ENCODE results near the gene FRAT1.

FRAT1 gene

DNA sequence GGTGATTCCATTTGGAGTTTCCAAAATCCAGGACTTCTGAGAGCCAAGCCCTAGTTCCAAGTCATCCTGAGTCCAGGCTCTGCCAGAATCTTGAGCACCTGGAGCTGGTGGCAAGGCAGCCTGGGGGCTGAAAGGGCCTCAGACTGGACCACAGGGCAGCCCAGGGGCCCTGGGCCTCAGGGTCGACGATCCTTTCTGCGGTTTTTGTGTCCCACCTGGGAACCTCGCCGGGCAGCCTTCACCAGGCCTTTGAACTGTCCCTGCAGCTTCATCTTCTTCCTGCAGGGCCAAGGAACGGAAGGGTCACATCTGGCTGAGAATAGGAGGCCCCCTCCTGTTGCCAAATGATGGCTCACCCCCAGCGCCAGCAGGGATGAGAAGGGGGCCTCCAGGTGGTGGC lies 37.8 kb downstream of the FRAT1 start:
- no peak overlapping the region for H2BK12ac ChIP-seq (ENCODE audit: low read length)
- no peak overlapping the region for H3K4me2 ChIP-seq (ENCODE audit: low read length)
- H3K79me2 ChIP-seq (ENCODE audit: control insufficient read depth, insufficient read depth, low read length, poor library complexity): no peaks in the 10 kb centered on the region
- H4K8ac ChIP-seq (ENCODE audit: low read depth, low read length): no peak overlapping the region
- no peak overlapping the region for H4K12ac ChIP-seq (ENCODE audit: low read depth, low read length)
- H3K14ac ChIP-seq (ENCODE audit: low read length): no peak overlapping the region
- no peak overlapping the region for H3K18ac ChIP-seq (ENCODE audit: low read length)
- H3K4me1 ChIP-seq (ENCODE audit: control insufficient read depth in 1 of 2, insufficient read depth in 2 of 2, low read length in 2 of 2): no peaks in the 10 kb centered on the region
- no peak overlapping the region for H3K4me3 ChIP-seq (ENCODE audit: low read depth, low read length)
- H3K27me3 ChIP-seq (ENCODE audit: insufficient read depth, low read length): no peaks in the 10 kb centered on the region
- H3K79me1 ChIP-seq (ENCODE audit: low read length): no peaks in the 10 kb centered on the region
- H3K27ac ChIP-seq (ENCODE audit: low read depth, low read length): no peak overlapping the region
- no peaks in the 10 kb centered on the region for H3K9me3 ChIP-seq (ENCODE audit: insufficient read depth, low read depth, low read length)
- H2AK5ac ChIP-seq (ENCODE audit: low read length): no peak overlapping the region
- no peak overlapping the region for H2BK120ac ChIP-seq (ENCODE audit: insufficient read depth, low read length, poor library complexity)
- H3K36me3 ChIP-seq (ENCODE audit: control insufficient read depth in 1 of 2, insufficient read depth in 2 of 2, low read length in 2 of 2): peaks cover 29 to 35% of the 10 kb centered on the region in 2 experiments
- H2BK5ac ChIP-seq (ENCODE audit: low read depth, low read length, poor library complexity): no peak overlapping the region
- DNase-seq: no peak
- no peak overlapping the region for H3K9ac ChIP-seq (ENCODE audit: low read length)
- no peak overlapping the region for H3K4ac ChIP-seq (ENCODE audit: low read depth, low read length)
- no peak overlapping the region for H2AFZ ChIP-seq (ENCODE audit: insufficient read depth, low read length, poor library complexity)
- no CpG with 5 or more reads among the region's 7 CpGs for WGBS (ENCODE audit: extremely low coverage, insufficient coverage, insufficient read length)
- H4K91ac ChIP-seq (ENCODE audit: low read depth, low read length): no peak overlapping the region
- H3K23ac ChIP-seq (ENCODE audit: low read length): no peak overlapping the region

DNA sequence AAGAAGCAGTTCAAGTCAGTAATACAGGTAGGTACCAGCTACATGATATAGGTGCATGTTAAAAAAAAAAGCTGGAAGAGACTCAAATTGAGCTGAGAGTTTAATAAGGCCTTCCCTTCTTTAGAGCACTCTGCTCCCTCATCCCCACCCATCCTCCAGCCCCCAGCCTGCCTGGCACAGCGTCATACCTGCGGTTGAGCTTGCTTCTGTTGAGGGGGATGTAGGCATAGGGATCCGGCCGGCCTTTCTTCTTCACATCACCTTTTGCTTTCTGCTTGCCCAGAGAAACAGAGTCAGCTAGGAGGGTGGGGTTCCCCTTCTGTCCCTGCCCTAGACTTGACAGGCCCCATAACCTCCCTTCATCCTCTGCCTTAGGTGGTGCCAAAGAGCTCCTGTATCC lies 39.3 kb downstream of the FRAT1 start:
- H3K27ac ChIP-seq (ENCODE audit: low read depth, low read length): no peak overlapping the region
- H3K9ac ChIP-seq (ENCODE audit: low read length): no peak overlapping the region
- H3K79me2 ChIP-seq (ENCODE audit: control insufficient read depth, insufficient read depth, low read length, poor library complexity): no peaks in the 10 kb centered on the region
- H4K91ac ChIP-seq (ENCODE audit: low read depth, low read length): no peak overlapping the region
- WGBS (ENCODE audit: extremely low coverage, insufficient coverage, insufficient read length): no CpG with 5 or more reads among the region's 4 CpGs
- H3K79me1 ChIP-seq (ENCODE audit: low read length): no peaks in the 10 kb centered on the region
- no peak overlapping the region for H2AK5ac ChIP-seq (ENCODE audit: low read length)
- no peak overlapping the region for H4K8ac ChIP-seq (ENCODE audit: low read depth, low read length)
- DNase-seq: no peak
- H3K4me1 ChIP-seq (ENCODE audit: control insufficient read depth in 1 of 2, insufficient read depth in 2 of 2, low read length in 2 of 2): no peaks in the 10 kb centered on the region
- no peak overlapping the region for H2BK120ac ChIP-seq (ENCODE audit: insufficient read depth, low read length, poor library complexity)
- no peak overlapping the region for H4K12ac ChIP-seq (ENCODE audit: low read depth, low read length)
- no peak overlapping the region for H3K4me2 ChIP-seq (ENCODE audit: low read length)
- H3K27me3 ChIP-seq (ENCODE audit: insufficient read depth, low read length): no peaks in the 10 kb centered on the region
- H2BK5ac ChIP-seq (ENCODE audit: low read depth, low read length, poor library complexity): no peak overlapping the region
- no peak overlapping the region for H3K14ac ChIP-seq (ENCODE audit: low read length)
- H2AFZ ChIP-seq (ENCODE audit: insufficient read depth, low read length, poor library complexity): no peak overlapping the region
- H2BK12ac ChIP-seq (ENCODE audit: low read length): no peak overlapping the region
- H3K18ac ChIP-seq (ENCODE audit: low read length): no peak overlapping the region
- no peak overlapping the region for H3K23ac ChIP-seq (ENCODE audit: low read length)
- peaks cover 36 to 39% of the 10 kb centered on the region in 2 experiments for H3K36me3 ChIP-seq (ENCODE audit: control insufficient read depth in 1 of 2, insufficient read depth in 2 of 2, low read length in 2 of 2)
- H3K9me3 ChIP-seq (ENCODE audit: insufficient read depth, low read depth, low read length): no peaks in the 10 kb centered on the region
- H3K4ac ChIP-seq (ENCODE audit: low read depth, low read length): no peak overlapping the region
- no peak overlapping the region for H3K4me3 ChIP-seq (ENCODE audit: low read depth, low read length)

DNA sequence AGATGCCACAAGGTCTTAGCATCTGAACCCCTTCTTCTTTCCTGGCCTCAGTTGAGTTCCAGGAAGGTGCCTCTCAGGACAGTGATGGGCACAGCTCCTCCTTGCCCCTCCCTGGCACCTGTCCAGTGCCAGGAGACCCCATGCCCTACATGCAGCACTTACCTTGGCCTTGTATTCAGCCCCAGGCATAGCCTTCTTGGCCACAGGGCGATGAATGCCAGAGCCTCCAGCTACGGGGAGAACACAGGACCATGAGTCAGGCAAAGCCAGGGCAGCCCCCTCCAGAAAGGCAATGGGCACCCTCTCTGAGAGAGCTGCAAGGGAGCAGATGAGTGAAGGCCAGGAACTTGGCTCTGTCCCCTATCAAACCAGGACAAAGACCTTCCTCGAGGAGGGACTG lies 39.7 kb downstream of the FRAT1 start:
- DNase-seq: no peak
- H3K23ac ChIP-seq (ENCODE audit: low read length): no peak overlapping the region
- no peak overlapping the region for H3K14ac ChIP-seq (ENCODE audit: low read length)

GRCh38 chr10:97360705-97361536 lies 41.9 kb downstream of the FRAT1 start:
- H3K4me3 ChIP-seq (ENCODE audit: low read depth, low read length): no peak overlapping the region
- no peak overlapping the region for H2BK5ac ChIP-seq (ENCODE audit: low read depth, low read length, poor library complexity)
- no peak overlapping the region for H2AK5ac ChIP-seq (ENCODE audit: low read length)
- no peak overlapping the region for H3K27ac ChIP-seq (ENCODE audit: low read depth, low read length)
- no peak overlapping the region for H3K23ac ChIP-seq (ENCODE audit: low read length)
- no peak overlapping the region for H2AFZ ChIP-seq (ENCODE audit: insufficient read depth, low read length, poor library complexity)
- no peak overlapping the region for H3K18ac ChIP-seq (ENCODE audit: low read length)
- H3K79me2 ChIP-seq (ENCODE audit: control insufficient read depth, insufficient read depth, low read length, poor library complexity): no peaks in the 10 kb centered on the region
- H3K79me1 ChIP-seq (ENCODE audit: low read length): no peaks in the 10 kb centered on the region
- H3K4me2 ChIP-seq (ENCODE audit: low read length): no peak overlapping the region
- peak in 1 of 2 donors; percentile 48 for DNase-seq
- no peak overlapping the region for H4K91ac ChIP-seq (ENCODE audit: low read depth, low read length)
- H3K9ac ChIP-seq (ENCODE audit: low read length): no peak overlapping the region
- peaks cover 45 to 46% of the 10 kb centered on the region in 2 experiments for H3K36me3 ChIP-seq (ENCODE audit: control insufficient read depth in 1 of 2, insufficient read depth in 2 of 2, low read length in 2 of 2)
- WGBS (ENCODE audit: extremely low coverage, insufficient coverage, insufficient read length): no CpG with 5 or more reads among the region's 11 CpGs
- H4K8ac ChIP-seq (ENCODE audit: low read depth, low read length): no peak overlapping the region
- H3K9me3 ChIP-seq (ENCODE audit: insufficient read depth, low read depth, low read length): no peaks in the 10 kb centered on the region
- H4K12ac ChIP-seq (ENCODE audit: low read depth, low read length): no peak overlapping the region
- H3K14ac ChIP-seq (ENCODE audit: low read length): no peak overlapping the region
- H2BK120ac ChIP-seq (ENCODE audit: insufficient read depth, low read length, poor library complexity): no peak overlapping the region
- no peak overlapping the region for H3K4ac ChIP-seq (ENCODE audit: low read depth, low read length)
- H3K27me3 ChIP-seq (ENCODE audit: insufficient read depth, low read length): no peaks in the 10 kb centered on the region
- no peaks in the 10 kb centered on the region for H3K4me1 ChIP-seq (ENCODE audit: control insufficient read depth in 1 of 2, insufficient read depth in 2 of 2, low read length in 2 of 2)
- H2BK12ac ChIP-seq (ENCODE audit: low read length): no peak overlapping the region

More for the DNA sequence above, 39.7 kb downstream of the FRAT1 start:
- Histone ChIP-seq H3K27me3 (ENCODE audit: insufficient read depth, low read length) (no peaks in the 10 kb centered on the region), H3K4me2 (ENCODE audit: low read length) (no peak overlapping the region), H4K91ac (ENCODE audit: low read depth, low read length) (no peak overlapping the region), H3K79me1 (ENCODE audit: low read length) (no peaks in the 10 kb centered on the region), H3K18ac (ENCODE audit: low read length) (no peak overlapping the region), H3K9ac (ENCODE audit: low read length) (no peak overlapping the region), H2AK5ac (ENCODE audit: low read length) (no peak overlapping the region), H4K12ac (ENCODE audit: low read depth, low read length) (no peak overlapping the region), H2AFZ (ENCODE audit: insufficient read depth, low read length, poor library complexity) (no peak overlapping the region), H3K36me3 (ENCODE audit: control insufficient read depth in 1 of 2, insufficient read depth in 2 of 2, low read length in 2 of 2) (peaks cover 41 to 43% of the 10 kb centered on the region in 2 experiments), H4K8ac (ENCODE audit: low read depth, low read length) (no peak overlapping the region), H2BK120ac (ENCODE audit: insufficient read depth, low read length, poor library complexity) (no peak overlapping the region), H3K4me1 (ENCODE audit: control insufficient read depth in 1 of 2, insufficient read depth in 2 of 2, low read length in 2 of 2) (no peaks in the 10 kb centered on the region), H2BK5ac (ENCODE audit: low read depth, low read length, poor library complexity) (no peak overlapping the region), H3K4ac (ENCODE audit: low read depth, low read length) (no peak overlapping the region), H3K9me3 (ENCODE audit: insufficient read depth, low read depth, low read length) (no peaks in the 10 kb centered on the region), H3K4me3 (ENCODE audit: low read depth, low read length) (no peak overlapping the region), H2BK12ac (ENCODE audit: low read length) (no peak overlapping the region), H3K79me2 (ENCODE audit: control insufficient read depth, insufficient read depth, low read length, poor library complexity) (no peaks in the 10 kb centered on the region), H3K27ac (ENCODE audit: low read depth, low read length) (no peak overlapping the region)
- no CpG with 5 or more reads among the region's 3 CpGs for WGBS (ENCODE audit: extremely low coverage, insufficient coverage, insufficient read length)
